ENCODE results near the gene VEGFC.

DNA sequence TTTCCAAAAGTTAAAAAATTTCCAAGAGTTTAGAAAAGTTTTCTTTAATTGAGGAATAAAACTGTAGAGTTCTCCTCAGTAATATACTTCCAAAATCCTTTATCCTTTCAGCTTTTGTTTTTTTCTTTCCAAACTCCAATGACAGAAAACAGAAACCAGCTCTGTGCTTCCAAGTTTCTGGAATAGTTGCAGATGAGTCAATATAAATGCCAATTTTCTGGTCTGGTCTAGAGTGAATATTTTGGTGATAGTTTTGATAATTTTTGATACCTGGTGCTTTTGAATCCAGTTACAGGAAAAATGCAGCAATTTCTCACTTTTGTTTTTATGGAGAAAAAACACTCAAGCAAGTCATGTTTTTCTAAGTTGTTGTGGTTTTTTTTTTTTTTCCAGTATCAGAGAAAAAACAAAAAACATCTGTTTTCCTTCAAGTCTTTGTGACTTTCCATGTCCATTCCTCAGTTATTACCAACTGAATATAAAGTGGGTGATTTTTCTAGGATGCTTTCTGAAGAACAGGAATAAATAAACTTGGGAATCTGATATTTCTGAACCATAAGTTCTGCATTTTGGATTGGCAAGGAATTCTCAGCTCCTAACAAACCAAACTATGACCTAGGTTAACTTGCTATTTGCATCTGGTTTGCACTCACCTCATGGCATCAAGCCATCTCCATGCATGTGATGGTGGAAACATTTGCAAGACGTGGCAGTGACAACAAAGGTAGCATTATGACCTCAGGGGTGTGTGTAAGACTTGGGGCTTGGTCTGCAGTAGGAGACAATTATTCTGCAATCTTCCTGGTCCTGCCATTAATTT is 139.1 kb downstream of the VEGFC start:
- TF ChIP-seq, protein P1, sequence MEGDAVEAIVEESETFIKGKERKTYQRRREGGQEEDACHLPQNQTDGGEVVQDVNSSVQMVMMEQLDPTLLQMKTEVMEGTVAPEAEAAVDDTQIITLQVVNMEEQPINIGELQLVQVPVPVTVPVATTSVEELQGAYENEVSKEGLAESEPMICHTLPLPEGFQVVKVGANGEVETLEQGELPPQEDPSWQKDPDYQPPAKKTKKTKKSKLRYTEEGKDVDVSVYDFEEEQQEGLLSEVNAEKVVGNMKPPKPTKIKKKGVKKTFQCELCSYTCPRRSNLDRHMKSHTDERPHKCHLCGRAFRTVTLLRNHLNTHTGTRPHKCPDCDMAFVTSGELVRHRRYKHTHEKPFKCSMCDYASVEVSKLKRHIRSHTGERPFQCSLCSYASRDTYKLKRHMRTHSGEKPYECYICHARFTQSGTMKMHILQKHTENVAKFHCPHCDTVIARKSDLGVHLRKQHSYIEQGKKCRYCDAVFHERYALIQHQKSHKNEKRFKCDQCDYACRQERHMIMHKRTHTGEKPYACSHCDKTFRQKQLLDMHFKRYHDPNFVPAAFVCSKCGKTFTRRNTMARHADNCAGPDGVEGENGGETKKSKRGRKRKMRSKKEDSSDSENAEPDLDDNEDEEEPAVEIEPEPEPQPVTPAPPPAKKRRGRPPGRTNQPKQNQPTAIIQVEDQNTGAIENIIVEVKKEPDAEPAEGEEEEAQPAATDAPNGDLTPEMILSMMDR (IDR thresholded peaks at IDR 0.05; ENCODE audit: low read length) = no peak
- no peak for TF ChIP-seq EZH2 (IDR thresholded peaks at IDR 0.05; ENCODE audit: borderline replicate concordance, low read length)

All from OCI-LY1 (cell line).